Endothelial cell of hepatic sinusoid (primary cell): ENCODE measurements around the gene PRTG.
"Not testable (repeated sequence)": the region's sequence is repeated elsewhere in the genome, so short reads cannot be mapped to it uniquely, and the experiment has no call there.

ENCODE experiments used
- in situ Hi-C: cut with HindIII; loops from 2 replicates; pipeline ENCODE4 v1.10.0; 2017; ENCODE audit warnings: low sequenced_read_pairs

Gene PRTG

GRCh38 chr15:55707518-55707917 lies 35.4 kb downstream of the PRTG start:
- in situ Hi-C loops = no loop called here

- in situ Hi-C loops = no loop called here
These were observed 39.1 kb downstream of the PRTG start for GRCh38 chr15:55703873-55704301.

GRCh38 chr15:55700876-55701275 lies 42.1 kb downstream of the PRTG start:
- in situ Hi-C loops = no loop called here

GRCh38 chr15:55698653-55699052 lies 44.3 kb downstream of the PRTG start:
- in situ Hi-C loops = loop anchor here (5.0 kb wide), 1 partner anchor 34 kb away; no protein-coding TSS in a partner anchor

- in situ Hi-C loops = loop anchor here (5.0 kb wide), 1 partner anchor 36 kb away; no protein-coding TSS in a partner anchor
These were observed 46.7 kb downstream of the PRTG start for GRCh38 chr15:55696221-55696620.

GRCh38 chr15:55695432-55695831 lies 47.5 kb downstream of the PRTG start:
- in situ Hi-C loops = loop anchor here (5.0 kb wide), 1 partner anchor 37 kb away; no protein-coding TSS in a partner anchor

- in situ Hi-C loops = loop anchor here (5.0 kb wide), 1 partner anchor 38 kb away; no protein-coding TSS in a partner anchor
These were observed 48.3 kb downstream of the PRTG start for GRCh38 chr15:55694652-55695150.

GRCh38 chr15:55693116-55693515 lies 49.8 kb downstream of the PRTG start:
- in situ Hi-C loops = not testable (repeated sequence)

- in situ Hi-C loops = no loop called here
These were observed 55.2 kb downstream of the PRTG start for GRCh38 chr15:55687792-55688191.

- in situ Hi-C loops = no loop called here
These were observed 57.7 kb downstream of the PRTG start for GRCh38 chr15:55685286-55685685.

- in situ Hi-C loops = no loop called here
These were observed 59.6 kb downstream of the PRTG start for GRCh38 chr15:55683376-55683775.

- in situ Hi-C loops = no loop called here
These were observed 61.3 kb downstream of the PRTG start for GRCh38 chr15:55681631-55682030.

- in situ Hi-C loops = no loop called here
These were observed 66.4 kb downstream of the PRTG start for GRCh38 chr15:55676507-55676906.

- in situ Hi-C loops = no loop called here
These were observed 69.7 kb downstream of the PRTG start for GRCh38 chr15:55673287-55673686.

GRCh38 chr15:55669270-55669669 lies 73.7 kb downstream of the PRTG start:
- in situ Hi-C loops = no loop called here

- in situ Hi-C loops = no loop called here
These were observed 77.2 kb downstream of the PRTG start for GRCh38 chr15:55665605-55666227.

GRCh38 chr15:55661428-55661827 lies 81.5 kb downstream of the PRTG start:
- in situ Hi-C loops = no loop called here

GRCh38 chr15:55660153-55660552 lies 82.8 kb downstream of the PRTG start:
- in situ Hi-C loops = no loop called here

- in situ Hi-C loops = no loop called here
These were observed 83.5 kb downstream of the PRTG start for GRCh38 chr15:55659481-55659880.

GRCh38 chr15:55658886-55659285 lies 84.1 kb downstream of the PRTG start:
- in situ Hi-C loops = no loop called here

- in situ Hi-C loops = no loop called here
These were observed 88.4 kb downstream of the PRTG start for GRCh38 chr15:55654561-55655031.

GRCh38 chr15:55652909-55653495 lies 90.0 kb downstream of the PRTG start:
- in situ Hi-C loops = no loop called here
